ENCODE data around the gene RAB32. TPM values are rescaled to one million over a fixed set of nuclear protein-coding genes. Genes with fewer than 3 reads are reported as not detected.
A peak's percentile ranks its signal among the peaks of the same experiment; 100 is the strongest.
"Not testable (repeated sequence)": the region's sequence is repeated elsewhere in the genome, so short reads cannot be mapped to it uniquely, and the experiment has no call there.

Gene RAB32
- total and polyA plus RNA-seq, 2 experiments from 2014 or later = 165 to 239 TPM

DNA sequence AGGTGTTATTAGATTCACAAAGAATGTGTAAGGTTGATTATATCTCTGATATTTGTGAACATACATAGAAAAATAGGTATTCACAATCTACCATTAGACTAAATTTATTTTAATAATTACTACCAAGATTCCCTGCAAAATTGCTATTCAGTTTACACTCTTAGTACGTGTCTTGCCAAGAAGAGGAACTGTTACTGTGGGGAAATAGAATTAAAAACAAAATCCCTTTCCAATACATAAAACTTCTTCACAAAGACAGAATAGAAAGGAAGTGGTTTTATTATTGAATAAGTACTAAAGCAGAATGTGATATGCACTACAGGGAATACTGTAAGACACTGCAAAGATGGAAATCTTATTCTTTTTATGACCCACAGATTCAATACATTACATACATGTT is 17.0 kb downstream of the RAB32 start:
- TF ChIP-seq EZH2phosphoT487 (IDR thresholded peaks at IDR 0.05; ENCODE audit: insufficient read depth, low read depth) (no peak), EZH2 (IDR thresholded peaks at IDR 0.05; ENCODE audit: insufficient read depth, poor library complexity, severe bottlenecking) (no peak)
- in situ Hi-C loops (cut with MboI) = no loop called here

DNA sequence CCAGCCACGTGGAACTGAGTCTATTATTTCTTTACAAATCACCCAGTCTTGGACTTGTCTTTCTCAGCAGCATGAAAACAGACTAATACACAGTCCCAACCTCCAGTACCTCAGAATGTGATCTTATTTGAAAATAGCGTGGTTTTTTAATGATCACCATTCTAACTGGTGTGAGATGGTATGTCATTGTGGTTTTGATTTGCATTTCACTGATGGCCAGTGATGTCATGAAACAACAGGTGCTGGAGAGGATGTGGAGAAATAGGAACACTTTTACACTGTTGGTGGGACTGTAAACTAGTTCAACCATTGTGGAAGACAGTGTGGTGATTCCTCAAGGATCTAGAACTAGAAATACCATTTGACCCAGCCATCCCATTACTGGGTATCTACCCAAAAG is 23.0 kb downstream of the RAB32 start:
- H3K4me3 ChIP-seq; H3K36me3 ChIP-seq (ENCODE audit: low read depth); DNase-seq; H3F3A ChIP-seq (ENCODE audit: insufficient read depth); in situ Hi-C loops (cut with MboI); H3K79me2 ChIP-seq (ENCODE audit: insufficient read depth); H3K9me3 ChIP-seq (ENCODE audit: low read depth); H3K9ac ChIP-seq; H3K9me2 ChIP-seq (ENCODE audit: insufficient read depth); H3K4me1 ChIP-seq (ENCODE audit: insufficient read depth); H2AFZ ChIP-seq; H3K27ac ChIP-seq; H3K4me2 ChIP-seq (ENCODE audit: unreplicated experiment); H3K27me3 ChIP-seq (replicated peaks; ENCODE audit: insufficient read depth); H4K20me1 ChIP-seq (ENCODE audit: insufficient read depth): not testable (repeated sequence)
- 39 to 54% methylated on average over 2 of the region's 2 CpGs for WGBS, 2 experiments (ENCODE audit: low coverage in 1 of 2, low lambda C conversion rate in 2 of 2, missing lambda C conversion rate in 2 of 2)

More for the DNA sequence above, 17.0 kb downstream of the RAB32 start:
- Histone ChIP-seq H3K27ac (no peak overlapping the region), H3K36me3 (ENCODE audit: low read depth) (peaks cover under 1% of the 10 kb centered on the region), H3K9ac (no peak overlapping the region), H3K4me1 (ENCODE audit: insufficient read depth) (no peaks in the 10 kb centered on the region), H3K27me3 (replicated peaks; ENCODE audit: insufficient read depth) (no peaks in the 10 kb centered on the region), H4K20me1 (ENCODE audit: insufficient read depth) (0 out of 2 replicates have a peak, but pooled peaks cover 4% of the 10 kb centered on the region), H3K9me3 (ENCODE audit: low read depth) (no peaks in the 10 kb centered on the region), H3K9me2 (ENCODE audit: insufficient read depth) (no peaks in the 10 kb centered on the region), H3K4me3 (no peak overlapping the region), H3F3A (ENCODE audit: insufficient read depth) (peaks cover 10% of the 10 kb centered on the region; the same call in 1 of the 2 replicates), H2AFZ (no peak overlapping the region), H3K4me2 (ENCODE audit: unreplicated experiment) (no peak overlapping the region), H3K79me2 (ENCODE audit: insufficient read depth) (0 out of 2 replicates have a peak, but pooled peaks cover 5% of the 10 kb centered on the region)
- DNase-seq = no peak
- WGBS, 2 experiments (ENCODE audit: low coverage in 1 of 2, low lambda C conversion rate in 2 of 2, missing lambda C conversion rate in 2 of 2) = 95 to 97% methylated on average over 1 of the region's 1 CpG

DNA sequence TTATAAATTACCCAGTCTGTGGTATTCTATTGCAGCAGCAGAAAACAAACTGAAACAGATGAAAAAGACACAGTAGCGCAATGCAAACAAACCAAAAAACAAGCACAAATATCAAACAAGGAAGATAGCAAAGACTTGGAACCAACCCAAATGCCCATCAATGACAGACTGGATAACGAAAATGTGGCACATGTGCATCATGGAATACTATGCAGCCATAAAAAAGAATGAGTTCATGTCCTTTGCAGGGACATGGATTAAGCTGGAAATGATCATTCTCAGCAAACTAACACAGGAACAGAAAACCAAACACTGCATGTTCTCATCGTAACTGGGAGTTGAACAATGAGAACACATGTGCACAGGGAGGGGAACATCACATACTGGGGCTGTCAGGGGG is 25.0 kb downstream of the RAB32 start:
- in situ Hi-C loops (cut with MboI) = not testable (repeated sequence)

DNA sequence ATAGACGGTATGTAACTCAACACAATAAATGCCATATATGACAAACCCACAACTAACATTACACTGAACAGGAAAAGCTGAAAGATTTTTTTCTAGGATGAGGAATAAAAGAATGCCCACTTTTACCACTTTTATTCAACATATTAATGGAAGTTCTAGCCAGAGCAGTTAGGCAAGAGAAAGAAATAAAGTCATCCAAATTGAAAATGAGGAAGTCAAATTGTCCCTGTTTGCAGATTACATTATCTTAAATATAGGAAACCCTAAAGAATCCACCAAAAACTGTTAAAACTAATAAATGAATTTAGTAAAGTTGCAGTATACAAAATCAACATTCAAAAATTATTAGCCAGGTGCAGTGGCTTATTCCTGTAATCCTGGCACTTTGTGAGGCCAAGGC is 30.6 kb downstream of the RAB32 start:
- Histone ChIP-seq H3F3A (ENCODE audit: insufficient read depth) (no peaks in the 10 kb centered on the region), H3K36me3 (ENCODE audit: low read depth) (no peaks in the 10 kb centered on the region), H3K9me2 (ENCODE audit: insufficient read depth) (no peaks in the 10 kb centered on the region), H3K27ac (no peak overlapping the region), H3K79me2 (ENCODE audit: insufficient read depth) (no peaks in the 10 kb centered on the region), H2AFZ (no peak overlapping the region), H3K9ac (no peak overlapping the region), H3K4me1 (ENCODE audit: insufficient read depth) (no peaks in the 10 kb centered on the region), H3K27me3 (replicated peaks; ENCODE audit: insufficient read depth) (no peaks in the 10 kb centered on the region), H3K4me3 (no peak overlapping the region), H3K4me2 (ENCODE audit: unreplicated experiment) (no peak overlapping the region), H3K9me3 (ENCODE audit: low read depth) (no peaks in the 10 kb centered on the region), H4K20me1 (ENCODE audit: insufficient read depth) (no peaks in the 10 kb centered on the region)
- 58 to 87% methylated on average over 1 of the region's 1 CpG for WGBS, 2 experiments (ENCODE audit: low coverage in 1 of 2, low lambda C conversion rate in 2 of 2, missing lambda C conversion rate in 2 of 2)
- no peak for TF ChIP-seq EZH2phosphoT487 (IDR thresholded peaks at IDR 0.05; ENCODE audit: insufficient read depth, low read depth)
- TF ChIP-seq EZH2 (IDR thresholded peaks at IDR 0.05; ENCODE audit: insufficient read depth, poor library complexity, severe bottlenecking) = no peak
- no peak for DNase-seq
- in situ Hi-C loops (cut with MboI) = no loop called here

More for the DNA sequence above, 25.0 kb downstream of the RAB32 start:
- H3K4me1 ChIP-seq (ENCODE audit: insufficient read depth); H3K27me3 ChIP-seq (replicated peaks; ENCODE audit: insufficient read depth); H3K27ac ChIP-seq; DNase-seq; H3K4me3 ChIP-seq; H4K20me1 ChIP-seq (ENCODE audit: insufficient read depth); H2AFZ ChIP-seq; H3K9ac ChIP-seq; H3K4me2 ChIP-seq (ENCODE audit: unreplicated experiment); H3K36me3 ChIP-seq (ENCODE audit: low read depth); H3K9me3 ChIP-seq (ENCODE audit: low read depth); H3F3A ChIP-seq (ENCODE audit: insufficient read depth); H3K9me2 ChIP-seq (ENCODE audit: insufficient read depth); H3K79me2 ChIP-seq (ENCODE audit: insufficient read depth): not testable (repeated sequence)
- 46 to 48% methylated on average over 3 of the region's 3 CpGs for WGBS, 2 experiments (ENCODE audit: low coverage in 1 of 2, low lambda C conversion rate in 2 of 2, missing lambda C conversion rate in 2 of 2)

DNA sequence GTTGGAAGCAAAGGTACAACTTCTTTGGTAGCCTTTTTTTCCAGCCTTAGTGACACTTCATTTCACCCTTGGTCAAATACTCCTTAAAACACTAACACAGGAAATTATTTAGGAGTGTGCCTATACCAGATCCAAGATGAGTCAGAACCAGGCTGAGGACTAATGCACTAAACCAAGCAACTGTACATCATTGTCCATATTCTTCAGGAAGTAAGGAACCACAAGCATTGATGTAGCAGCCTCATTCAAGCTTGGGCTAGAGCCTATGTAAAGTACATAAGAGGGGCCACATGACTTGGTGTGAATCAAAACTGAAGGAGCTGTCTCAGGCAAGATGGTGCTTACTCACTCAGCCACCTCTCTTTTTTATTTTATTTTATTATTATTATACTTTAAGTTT is 34.4 kb downstream of the RAB32 start:
- H3F3A ChIP-seq (ENCODE audit: insufficient read depth) = no peaks in the 10 kb centered on the region
- H4K20me1 ChIP-seq (ENCODE audit: insufficient read depth) = no peaks in the 10 kb centered on the region
- no peak overlapping the region for H3K9ac ChIP-seq
- H3K9me2 ChIP-seq (ENCODE audit: insufficient read depth) = no peaks in the 10 kb centered on the region
- TF ChIP-seq EZH2 (IDR thresholded peaks at IDR 0.05; ENCODE audit: insufficient read depth, poor library complexity, severe bottlenecking) (no peak), EZH2phosphoT487 (IDR thresholded peaks at IDR 0.05; ENCODE audit: insufficient read depth, low read depth) (no peak)
- H3K79me2 ChIP-seq (ENCODE audit: insufficient read depth) = no peaks in the 10 kb centered on the region
- H3K9me3 ChIP-seq (ENCODE audit: low read depth) = no peaks in the 10 kb centered on the region
- H3K36me3 ChIP-seq (ENCODE audit: low read depth) = no peaks in the 10 kb centered on the region
- no peaks in the 10 kb centered on the region for H3K4me1 ChIP-seq (ENCODE audit: insufficient read depth)
- no peak overlapping the region for H3K4me3 ChIP-seq
- H3K4me2 ChIP-seq (ENCODE audit: unreplicated experiment) = no peak overlapping the region
- in situ Hi-C loops (cut with MboI) = no loop called here
- DNase-seq = peak; percentile 17
- H2AFZ ChIP-seq = no peak overlapping the region
- no peak overlapping the region for H3K27ac ChIP-seq
- H3K27me3 ChIP-seq (replicated peaks; ENCODE audit: insufficient read depth) = no peaks in the 10 kb centered on the region

Data from GM23248 (cell line).